HG03159 (cell line): ENCODE data around the gene NAT10.

Source experiments
- ATAC-seq: cut with Tn5 transposase; IDR thresholded peaks from one replicate; pipeline ENCODE4 v1.9.1; 2021; ENCODE audit warnings: mild to moderate bottlenecking, moderate library complexity; ENCODE audit not compliant: unreplicated experiment

NAT10 gene

DNA sequence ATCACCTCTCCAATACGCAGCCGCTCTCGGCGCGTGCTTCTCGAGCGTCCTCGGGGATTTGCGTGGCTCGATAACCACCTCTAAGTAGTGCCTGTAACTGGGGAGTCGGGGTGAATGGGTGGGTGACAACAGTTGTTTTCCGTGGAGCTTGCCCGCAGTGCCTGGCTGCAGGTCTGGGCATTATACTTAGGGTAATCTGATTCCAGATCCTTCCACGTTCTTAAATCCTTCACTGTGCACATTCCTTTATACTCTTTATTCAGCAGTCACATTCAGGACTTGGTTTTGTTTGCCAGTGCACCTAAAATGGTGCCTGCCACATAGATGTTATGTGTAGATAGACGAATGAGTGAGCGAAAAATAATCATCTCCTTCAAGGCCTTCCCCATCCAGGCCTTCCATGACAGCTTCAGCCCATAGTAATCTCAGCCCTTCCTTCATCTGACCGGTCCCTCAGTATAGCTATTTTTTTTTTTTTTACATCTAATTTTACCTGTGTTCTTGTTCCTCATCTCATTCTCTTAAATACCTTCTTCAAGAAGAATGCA, 602 bp downstream of the NAT10 start:
- ATAC-seq, result no peak

DNA sequence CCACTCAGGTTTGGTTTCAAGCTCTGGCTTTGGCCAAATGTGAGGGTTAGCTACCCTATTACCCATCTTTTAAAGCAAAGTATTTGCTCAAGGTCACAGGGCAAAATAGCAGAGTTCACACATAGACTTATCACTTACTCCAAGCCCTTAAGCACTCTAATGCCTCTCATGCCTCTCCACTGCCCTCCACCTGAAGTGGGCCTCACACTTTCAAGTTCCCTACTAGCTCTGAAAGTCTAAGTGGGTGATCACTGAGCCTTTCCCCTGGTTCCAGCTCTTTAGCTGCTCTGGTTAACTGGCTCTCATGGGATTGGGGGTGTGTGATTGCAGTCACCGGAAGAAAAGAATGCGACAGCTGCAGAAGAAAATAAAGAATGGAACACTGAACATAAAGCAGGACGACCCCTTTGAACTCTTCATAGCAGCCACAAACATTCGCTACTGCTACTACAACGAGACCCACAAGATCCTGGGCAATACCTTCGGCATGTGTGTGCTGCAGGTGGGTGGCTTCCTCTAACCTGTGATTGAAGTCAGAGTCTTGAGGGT, 6.4 kb downstream of the NAT10 start:
- no peak for ATAC-seq

DNA sequence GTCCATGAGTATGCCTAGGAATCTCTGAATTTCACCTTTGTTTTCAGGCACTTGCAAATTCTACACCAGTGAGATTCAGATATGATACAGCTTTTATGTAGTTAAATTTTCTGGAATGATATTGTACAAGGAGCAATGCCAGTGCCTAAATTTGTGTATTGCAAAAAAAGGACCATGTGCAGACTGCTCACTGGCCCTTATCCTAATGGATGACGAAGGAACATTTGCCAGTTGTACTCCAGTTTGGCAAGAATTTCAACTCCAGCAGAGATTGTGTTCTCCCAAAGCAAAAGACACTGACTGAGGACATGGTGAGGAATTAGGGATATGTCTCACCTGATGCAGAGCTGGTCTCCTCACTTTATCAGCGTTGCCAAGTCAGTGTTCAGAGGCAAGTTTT, 8.6 kb downstream of the NAT10 start:
- no peak for ATAC-seq

DNA sequence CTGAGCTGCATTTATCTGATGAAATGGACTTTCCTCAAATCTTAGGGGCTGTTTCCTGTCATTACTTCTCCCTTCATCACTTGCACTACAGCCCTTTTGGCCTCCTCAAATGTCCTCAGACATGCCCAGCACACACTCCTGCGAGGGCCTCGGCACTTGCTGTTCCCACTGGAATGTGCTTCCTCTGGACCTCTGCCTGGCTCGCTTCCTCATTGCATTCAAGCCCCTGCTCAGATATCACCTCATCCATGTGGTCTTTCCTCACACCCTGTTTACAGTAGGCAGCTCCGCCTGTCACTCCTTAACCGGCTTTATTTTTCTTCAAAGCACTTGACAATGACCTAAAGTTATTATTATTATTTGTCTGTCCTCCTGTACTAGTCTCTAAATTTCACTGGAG, 9.0 kb downstream of the NAT10 start:
- ATAC-seq, result no peak

DNA sequence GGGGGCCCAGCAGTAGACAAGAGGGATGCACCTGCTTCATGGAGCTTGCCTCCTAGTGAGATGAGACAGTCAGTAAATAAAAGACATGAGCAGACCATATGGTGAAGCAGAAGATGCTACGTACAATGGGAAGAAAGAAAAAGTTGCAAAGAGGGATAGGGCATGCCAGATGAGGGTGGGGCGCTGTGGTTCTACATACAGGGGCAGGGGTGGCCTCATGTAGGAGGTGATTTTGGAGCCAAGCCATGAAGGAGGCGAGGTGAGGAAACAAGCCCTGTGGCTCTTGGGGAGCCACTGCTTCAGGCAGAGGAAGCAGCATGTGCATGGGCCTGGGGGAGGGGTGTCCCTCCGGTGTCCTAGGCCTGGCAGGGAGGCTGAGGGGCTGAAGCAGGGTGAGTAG, 15.2 kb downstream of the NAT10 start:
- no peak for ATAC-seq

DNA sequence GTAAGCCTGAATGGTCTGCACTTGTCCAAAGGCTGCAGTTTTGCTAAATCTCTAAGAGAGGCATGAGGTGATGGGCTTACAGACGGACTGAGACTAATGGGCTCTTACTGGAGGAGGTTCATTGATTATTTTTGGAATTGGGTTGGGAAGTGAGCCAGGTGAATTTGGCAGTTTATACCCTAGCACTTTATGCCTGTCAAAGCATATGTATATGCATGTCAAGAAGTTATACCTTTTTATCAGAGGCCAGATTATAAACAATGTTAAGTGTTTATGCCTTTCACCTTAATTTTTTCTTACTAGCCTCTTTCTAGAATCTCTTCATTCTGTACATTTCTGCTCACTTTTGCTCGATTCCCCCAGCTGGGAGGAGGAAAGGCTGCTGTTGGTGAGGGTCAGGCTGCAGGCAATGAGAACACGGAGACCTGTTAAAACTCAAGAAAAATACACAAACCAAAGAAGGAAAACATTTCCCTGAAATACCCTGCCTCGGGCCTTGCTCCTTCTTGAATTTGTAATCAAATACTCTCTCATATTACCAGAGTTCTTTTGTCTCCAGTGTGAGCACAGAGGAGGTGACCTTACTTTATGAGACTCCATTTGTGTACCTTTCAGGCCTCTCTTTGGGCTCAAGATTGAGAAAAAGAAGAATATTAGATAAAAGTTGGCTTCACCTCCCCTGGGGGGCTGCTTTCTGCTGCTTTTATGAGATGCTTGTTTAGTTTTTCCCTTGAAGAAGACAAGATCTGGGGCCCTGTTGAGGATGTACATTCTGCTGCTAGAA, 19.6 kb downstream of the NAT10 start:
- ATAC-seq, result no peak

DNA sequence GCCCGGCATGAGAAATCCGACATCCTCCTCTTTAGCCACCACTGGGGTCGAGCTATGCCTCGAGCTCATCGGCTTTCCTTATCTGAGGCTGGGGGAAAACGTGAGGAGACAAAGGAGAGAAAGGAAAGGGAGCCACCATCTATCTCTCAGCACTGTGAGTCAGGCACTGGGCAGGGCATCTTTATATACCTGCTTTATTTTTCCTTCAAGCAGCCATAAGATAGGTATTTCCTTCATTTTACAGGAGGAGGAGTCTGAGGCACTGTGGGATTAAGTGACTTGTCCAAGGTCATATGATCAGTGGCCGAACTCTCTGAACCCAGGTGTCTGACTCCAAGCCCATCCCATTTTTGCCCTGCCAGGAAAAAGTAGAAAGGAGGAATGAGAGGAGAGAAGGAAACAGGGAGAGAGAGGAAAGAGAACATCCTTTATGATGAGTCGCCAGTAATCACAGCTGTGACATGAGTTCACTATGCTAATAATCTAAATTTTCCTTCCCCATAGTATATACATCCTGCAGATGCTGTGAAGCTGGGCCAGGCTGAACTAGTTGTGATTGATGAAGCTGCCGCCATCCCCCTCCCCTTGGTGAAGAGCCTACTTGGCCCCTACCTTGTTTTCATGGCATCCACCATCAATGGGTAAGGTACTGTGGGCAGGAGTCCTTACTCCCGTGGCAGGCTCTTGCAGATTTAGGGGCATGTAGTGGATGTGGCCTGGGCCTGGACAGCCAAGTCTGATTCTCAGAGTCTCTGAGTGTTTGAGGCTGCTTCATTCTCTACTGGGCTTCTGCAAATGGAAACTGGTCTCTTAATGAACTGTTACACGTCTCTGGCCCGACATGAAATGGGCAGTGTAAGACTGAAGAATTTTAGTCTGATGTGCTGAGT, 21.8 kb downstream of the NAT10 start:
- ATAC-seq, result no peak

DNA sequence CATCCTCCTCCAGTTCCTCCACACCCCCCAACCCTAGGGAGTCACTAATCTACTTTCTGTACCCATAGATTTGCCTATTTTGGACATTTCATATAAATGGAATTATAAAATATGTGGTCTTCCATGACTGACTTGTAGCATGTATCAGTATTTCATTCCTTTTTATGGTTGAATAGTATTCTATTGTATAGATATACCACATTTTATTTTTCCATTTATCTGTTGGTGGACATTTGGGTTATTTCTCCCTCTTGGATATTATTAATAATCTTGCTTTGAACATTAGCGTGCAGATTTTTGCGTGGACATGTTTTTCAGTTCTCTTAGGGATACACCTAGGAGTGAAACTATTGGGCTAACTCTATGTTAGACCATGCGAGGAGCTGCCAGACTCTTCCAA, 23.4 kb downstream of the NAT10 start:
- no peak for ATAC-seq

DNA sequence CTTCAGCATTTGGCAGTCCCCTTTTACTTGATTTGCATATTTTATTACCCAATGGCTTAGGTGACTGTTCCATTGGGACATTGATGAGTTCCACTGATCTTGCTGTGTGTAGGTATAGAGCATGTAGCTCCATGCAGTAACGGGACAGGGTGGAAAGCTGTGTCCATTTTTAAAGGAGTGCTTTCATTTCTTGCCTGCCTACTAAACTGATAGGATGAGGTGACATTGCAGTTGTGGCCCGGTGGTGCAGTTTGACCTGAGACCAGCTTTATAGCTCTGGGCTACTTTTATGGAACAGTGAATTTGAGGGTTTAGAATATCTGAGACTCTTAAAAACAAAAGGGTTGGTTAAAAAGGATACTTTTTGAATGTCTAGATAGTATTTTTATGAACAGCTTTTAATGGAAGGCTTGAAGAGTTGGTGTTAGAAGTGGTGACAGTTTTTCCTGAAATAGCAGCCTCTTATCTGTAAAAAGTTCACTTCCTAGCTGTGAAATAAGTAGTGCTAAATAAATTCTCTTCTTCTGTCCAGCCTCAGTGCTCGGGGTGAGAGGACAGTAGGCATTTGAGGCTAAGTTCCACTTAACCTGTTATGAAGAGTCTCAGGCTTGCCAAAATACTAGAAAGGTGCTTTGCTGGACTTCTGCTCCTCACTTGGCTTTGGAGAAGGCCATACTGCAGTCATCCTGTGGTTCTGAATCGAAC, 27.0 kb downstream of the NAT10 start:
- no peak for ATAC-seq

DNA sequence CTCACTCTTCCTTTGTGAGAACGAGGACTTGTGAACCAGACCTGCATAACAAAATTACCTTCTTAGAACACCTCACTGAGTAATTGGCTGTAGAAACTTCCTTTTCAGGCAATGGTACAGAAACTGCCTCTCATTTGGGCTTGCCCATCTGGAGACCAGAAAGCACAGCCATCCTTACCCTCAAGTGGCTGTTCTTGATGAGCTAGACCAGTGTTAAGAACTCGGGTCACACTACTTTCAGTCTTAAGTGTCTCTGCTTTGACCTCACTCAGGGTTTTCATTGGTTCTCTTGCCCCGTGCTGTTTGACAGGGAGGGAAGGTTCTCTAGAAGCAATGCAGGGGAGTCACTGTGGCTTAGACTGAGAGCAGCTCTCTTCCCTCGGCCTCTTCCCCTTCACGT, 29.3 kb downstream of the NAT10 start:
- ATAC-seq, result no peak

DNA sequence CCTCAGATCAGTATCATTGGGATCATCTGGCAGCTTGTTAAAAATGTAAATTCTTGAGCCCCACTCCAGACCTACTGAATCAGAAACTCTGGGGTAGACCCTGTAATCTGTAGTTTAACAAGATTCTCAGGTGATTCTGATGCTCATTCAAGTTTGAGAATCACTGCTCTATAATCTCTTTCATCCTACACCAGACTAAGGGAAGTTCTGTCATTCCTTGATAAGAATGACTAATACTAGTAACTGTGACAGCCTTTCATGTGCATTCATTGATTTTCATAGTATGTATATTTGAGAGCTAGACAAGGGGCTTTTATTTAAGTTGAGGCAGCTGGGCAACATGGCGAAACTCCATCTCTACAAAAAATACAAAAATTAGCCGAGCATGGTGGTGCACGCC, 30.0 kb downstream of the NAT10 start:
- ATAC-seq, result no peak

DNA sequence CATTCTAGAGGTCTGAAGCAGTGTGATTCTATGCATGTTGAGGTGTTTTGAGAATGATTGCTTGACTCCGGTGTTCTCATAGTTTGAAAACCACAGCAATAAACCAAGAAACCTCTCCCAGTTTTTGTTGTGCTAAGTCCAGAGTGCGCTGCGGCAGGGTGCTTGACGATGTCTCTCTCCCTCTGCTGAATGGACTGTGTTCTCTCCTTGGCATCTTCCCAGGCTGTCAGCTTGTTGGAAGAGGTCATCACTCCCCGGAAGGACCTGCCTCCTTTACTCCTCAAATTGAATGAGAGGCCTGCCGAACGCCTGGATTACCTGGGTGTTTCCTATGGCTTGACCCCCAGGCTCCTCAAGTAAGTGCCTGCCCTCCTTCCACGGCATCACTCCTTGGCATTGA, 31.0 kb downstream of the NAT10 start:
- no peak for ATAC-seq

DNA sequence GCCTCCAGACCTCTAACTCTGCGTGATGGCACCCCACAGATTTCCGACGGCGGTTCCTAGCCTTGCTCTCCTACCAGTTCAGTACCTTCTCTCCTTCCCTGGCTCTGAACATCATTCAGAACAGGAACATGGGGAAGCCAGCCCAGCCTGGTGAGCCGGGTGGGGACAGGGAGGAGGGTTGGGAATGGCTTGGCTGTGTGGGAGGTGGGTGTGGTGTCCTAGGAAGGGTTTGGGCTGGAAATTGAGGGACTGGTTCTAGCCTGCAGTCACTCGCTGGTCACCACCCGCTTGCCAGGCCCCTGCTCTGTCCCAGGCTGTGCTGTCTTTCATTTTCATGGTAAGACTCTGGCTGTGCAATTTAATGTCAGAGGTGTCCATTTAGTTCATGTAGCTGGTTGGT, 33.9 kb downstream of the NAT10 start:
- ATAC-seq, result no peak

DNA sequence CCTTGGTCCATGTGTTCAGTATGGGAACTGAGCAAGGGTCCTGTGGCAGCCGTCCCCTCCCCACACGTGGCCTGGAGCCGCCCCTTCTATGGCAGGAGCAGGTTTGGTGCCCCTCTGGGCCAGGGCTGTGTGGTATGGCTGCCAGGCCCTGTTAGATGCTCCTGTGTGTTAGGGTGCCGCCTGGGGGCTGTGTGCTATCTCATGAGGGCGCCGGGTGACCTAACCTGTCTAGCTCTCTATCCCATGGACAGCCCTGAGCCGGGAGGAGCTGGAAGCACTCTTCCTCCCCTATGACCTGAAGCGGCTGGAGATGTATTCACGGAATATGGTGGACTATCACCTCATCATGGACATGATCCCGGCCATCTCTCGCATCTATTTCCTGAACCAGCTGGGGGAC, 34.7 kb downstream of the NAT10 start:
- no peak for ATAC-seq

DNA sequence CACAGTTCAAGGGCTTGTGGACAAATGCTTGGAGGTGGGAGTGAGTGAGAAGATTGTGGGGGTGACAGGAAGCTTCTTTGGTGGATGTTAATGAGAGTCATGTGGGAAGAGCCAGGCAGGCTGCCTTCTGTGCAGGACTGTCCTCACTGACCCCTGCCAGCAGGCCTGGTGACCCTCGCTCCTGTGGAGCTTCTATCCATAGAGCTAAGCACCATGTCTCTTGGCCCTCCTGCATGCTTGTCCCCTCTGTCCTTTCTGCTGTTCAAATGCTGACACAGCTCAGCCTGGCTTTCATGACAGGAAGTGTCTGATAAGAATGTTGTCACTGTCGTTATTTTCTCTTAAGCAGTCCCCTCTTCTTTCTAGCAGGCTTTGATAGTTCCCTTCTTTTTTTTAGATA, 37.6 kb downstream of the NAT10 start:
- no peak for ATAC-seq

DNA sequence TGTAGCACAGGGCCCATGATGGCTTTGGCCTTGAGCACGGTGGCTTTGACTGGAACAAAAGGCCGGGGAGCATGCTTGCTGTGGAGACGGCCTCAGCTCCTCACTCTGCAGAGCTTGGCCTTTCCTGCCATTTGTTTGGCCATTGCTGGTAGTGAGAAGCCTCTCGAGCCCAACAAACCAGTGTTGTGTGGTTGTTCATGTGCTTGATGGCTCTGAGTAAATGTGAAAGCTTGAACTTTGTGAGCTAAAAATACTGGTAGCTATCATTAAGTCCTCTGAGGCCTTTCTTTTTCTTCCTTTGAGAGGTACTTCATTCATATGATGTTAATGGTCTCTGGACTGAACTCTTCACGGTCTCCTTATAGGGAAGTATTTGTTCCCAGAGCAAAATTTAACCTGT, 39.6 kb downstream of the NAT10 start:
- peak; percentile 46 for ATAC-seq

DNA sequence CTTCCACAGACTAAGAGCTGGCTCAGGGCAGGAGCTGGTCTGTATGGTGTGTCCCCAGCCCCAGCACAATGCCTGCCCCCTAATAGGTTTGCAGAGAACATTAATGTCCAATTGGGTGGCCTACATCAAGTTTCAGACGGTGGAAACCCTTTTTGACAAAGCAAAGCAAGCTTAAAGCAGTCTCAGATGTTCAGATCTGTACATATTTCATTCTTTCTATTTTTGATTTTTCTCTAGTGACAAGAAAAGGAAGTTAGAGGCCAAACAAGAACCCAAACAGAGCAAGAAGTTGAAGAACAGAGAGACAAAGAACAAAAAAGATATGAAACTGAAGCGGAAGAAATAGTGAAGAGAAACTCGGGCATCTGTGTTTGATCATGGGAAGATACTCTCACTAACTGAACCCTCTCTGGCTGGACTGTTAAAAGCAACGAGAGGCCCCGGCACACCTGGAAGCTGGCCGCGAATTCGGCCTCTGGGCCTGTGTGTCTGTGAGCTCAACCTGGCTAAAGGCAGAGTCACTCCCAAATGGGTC, 40.5 kb downstream of the NAT10 start:
- peak; percentile 48 for ATAC-seq

DNA sequence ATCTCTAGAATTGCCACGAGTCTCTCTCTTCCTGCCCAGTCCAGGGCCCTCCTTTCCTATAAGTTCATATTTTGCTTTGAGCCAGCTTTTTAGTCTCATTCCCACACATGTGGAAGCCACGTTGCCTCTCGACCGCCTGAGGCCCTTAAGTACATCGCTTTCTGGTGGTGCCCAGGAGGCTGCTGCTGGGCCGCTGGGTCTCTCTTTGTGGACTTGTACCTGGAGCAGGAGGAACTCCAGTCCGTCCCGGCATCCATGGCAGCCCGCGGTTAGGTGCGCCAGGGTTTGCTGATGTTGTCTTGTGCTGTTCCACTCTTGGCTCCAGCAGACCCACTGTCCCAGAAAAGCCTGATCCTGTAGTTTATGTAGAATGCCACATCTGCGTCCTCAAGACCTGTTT, 41.0 kb downstream of the NAT10 start:
- ATAC-seq, result no peak

DNA sequence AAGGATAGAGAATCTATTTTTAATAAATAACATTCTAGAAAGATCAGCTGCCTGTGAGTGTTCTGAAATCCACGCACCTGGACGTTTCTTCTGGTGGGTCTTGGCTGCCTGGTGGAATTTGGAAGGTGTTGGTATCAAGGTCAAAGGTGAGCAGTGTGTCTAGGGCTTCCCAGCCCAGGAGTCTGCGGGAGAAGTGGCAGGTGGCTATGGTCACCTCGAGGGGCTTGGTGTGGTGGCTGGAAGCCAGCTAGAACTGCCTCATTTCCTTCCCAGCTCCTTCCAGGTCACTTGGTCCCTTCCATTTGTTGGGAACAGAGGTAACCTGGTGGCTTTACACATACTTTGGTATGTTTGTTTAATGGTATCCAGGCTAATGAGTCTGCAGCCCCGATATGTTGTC, 41.4 kb downstream of the NAT10 start:
- ATAC-seq, result no peak

DNA sequence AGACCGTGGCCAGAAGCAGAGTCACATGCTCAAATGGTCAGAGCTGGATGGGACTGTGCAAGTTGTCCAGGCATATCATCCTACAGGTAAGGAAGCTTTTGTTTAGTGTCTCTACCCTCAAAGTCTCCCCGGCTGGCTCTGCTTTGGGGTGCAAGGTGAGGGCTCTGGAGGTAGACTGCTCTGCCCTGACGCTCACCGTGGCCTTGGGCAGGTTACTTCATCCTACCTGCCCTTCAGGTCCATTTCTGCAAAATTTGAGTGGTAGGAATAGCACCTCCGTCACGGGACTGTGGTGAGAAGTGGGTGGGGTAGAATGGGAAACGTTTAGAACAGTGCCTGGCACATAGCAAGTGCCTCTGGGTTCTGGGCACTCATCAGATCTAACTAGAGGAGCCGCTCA, 42.2 kb downstream of the NAT10 start:
- ATAC-seq, result no peak
